Renal cortical epithelial cell (primary cell): ENCODE results near the gene GRHL1. TPM values are rescaled to one million over a fixed set of nuclear protein-coding genes. Genes with fewer than 3 reads are reported as not detected.

Source experiments
- DNase-seq: peaks from one replicate; pipeline ENCODE4 v3.0.0-alpha.2; 2011; ENCODE audit warnings: low read depth
- total RNA-seq: library from RNA; depleted of rRNA; stranded (reverse); fragments of >200 nt; gene quantifications from 2 replicates; pipeline ENCODE4 v1.2.3, GENCODE V29; 2014

The GRHL1 gene
- total RNA-seq, 1 donor from 2014 or later, result 1.7 TPM

GRCh38 chr2:10041711-10042110 lies 90.2 kb downstream of the GRHL1 start:
- no peak for DNase-seq

- DNase-seq, result peak; percentile 56
Observed at GRCh38 chr2:10042301-10043161, 91.0 kb downstream of the GRHL1 start.

GRCh38 chr2:10043256-10043905 lies 91.9 kb downstream of the GRHL1 start, which contains the start of gene KLF11:
KLF11 (plus strand) TSS chr2:10043550; CDS start chr2:10043717, 167 bp downstream.
- DNase-seq, result peak; percentile 53

GRCh38 chr2:10043906-10044601 lies 92.6 kb downstream of the GRHL1 start:
- DNase-seq, result peak; percentile 73

DNA sequence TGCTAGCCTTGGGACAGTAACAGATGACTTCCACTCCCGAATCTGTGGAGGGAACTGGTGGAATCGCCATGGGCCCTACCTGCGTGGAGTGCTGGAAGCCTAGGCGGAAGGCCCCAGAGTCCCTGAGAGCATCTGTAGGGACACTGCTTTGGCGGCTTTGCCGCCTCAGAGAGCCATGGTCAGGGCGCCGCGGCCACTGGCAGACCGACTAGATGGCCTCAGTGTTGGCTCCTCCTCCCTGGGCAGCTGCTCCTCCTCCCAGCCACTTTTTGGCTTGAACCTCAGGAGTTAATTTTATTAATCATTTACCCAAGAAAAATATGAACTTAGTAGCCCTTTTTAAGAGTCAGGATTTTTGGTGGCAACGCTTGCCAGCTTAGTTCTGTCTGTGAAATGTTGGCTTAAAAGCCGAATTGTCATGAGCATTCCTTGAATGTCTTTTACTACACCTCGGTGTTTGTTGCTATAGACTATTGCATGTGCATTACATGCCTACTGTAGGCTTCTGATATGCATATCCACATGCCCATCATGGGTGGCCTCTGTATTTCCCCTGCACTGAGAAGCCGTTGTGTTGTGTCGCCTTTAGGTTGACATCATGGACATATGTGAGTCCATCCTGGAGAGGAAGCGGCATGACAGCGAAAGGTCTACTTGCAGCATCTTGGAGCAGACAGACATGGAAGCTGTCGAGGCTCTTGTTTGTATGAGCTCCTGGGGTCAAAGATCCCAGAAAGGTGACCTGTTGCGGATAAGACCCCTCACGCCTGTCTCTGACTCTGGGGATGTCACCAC lies 94.3 kb downstream of the GRHL1 start:
- peak; percentile 56 for DNase-seq

- DNase-seq, result no peak
Observed at GRCh38 chr2:10046931-10047330, 95.4 kb downstream of the GRHL1 start.

DNA sequence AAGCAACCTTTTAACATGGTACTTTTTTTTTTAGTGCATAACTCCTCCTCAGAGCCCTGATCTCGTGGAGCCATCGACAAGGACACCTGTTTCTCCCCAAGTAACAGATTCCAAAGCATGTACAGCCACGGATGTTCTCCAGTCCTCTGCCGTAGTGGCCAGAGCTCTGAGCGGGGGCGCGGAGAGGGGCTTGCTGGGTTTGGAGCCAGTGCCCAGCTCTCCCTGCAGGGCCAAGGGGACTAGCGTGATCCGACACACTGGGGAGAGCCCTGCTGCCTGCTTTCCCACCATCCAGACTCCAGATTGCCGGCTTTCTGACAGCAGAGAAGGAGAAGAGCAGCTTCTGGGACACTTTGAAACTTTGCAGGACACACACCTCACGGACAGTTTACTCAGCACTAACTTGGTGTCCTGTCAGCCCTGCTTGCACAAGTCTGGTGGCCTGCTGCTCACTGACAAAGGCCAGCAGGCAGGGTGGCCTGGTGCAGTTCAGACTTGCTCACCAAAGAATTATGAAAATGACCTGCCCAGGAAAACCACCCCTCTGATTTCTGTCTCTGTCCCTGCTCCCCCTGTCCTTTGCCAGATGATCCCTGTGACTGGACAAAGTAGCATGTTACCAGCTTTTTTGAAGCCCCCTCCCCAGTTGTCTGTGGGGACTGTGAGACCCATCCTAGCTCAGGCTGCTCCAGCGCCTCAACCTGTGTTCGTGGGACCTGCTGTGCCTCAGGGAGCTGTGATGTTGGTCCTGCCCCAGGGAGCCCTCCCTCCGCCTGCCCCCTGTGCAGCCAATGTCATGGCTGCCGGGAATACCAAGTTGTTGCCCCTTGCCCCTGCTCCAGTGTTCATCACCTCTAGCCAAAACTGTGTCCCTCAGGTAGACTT lies 96.4 kb downstream of the GRHL1 start:
- DNase-seq, result no peak

- peak; percentile 58 for DNase-seq
Observed at GRCh38 chr2:10048501-10049171, 97.1 kb downstream of the GRHL1 start.

Other genes with a start within 250 kb of the GRHL1 start
- gene TAF1B, start 108.2 kb upstream of the GRHL1 start, total RNA-seq, result 30.5 and 37.7 TPM in 2 replicates
- 8.2 and 16.2 TPM in 2 replicates for gene KLF11, start 91.9 kb downstream of the GRHL1 start, total RNA-seq
- gene CYS1, start 128.7 kb downstream of the GRHL1 start, total RNA-seq, result 34.2 and 223 TPM in 2 replicates
- gene RRM2, start 171.0 kb downstream of the GRHL1 start, total RNA-seq, result 3.4 and 17.9 TPM in 2 replicates